Upper lobe of right lung (tissue), 1 donor: ENCODE data around the gene C2orf49. TPM values are rescaled to one million over a fixed set of nuclear protein-coding genes. Genes with fewer than 3 reads are reported as not detected.
"Not testable (repeated sequence)": the region's sequence is repeated elsewhere in the genome, so short reads cannot be mapped to it uniquely, and the experiment has no call there.

Experiments used
- ATAC-seq: fragments of 200-7000 bp; cut with Tn5 transposase; one replicate; pipeline ENCODE4 v1.9.1; 2020; ENCODE audit warnings: mild to moderate bottlenecking, moderate library complexity
- DNase-seq: peaks from one replicate; pipeline ENCODE4 v3.0.0-alpha.2; 2020
- H3K27ac ChIP-seq: fragments of 200-600 bp; one replicate; pipeline ENCODE4 v1.8.0; 2022
- H3K27me3 ChIP-seq: fragments of 200-600 bp; one replicate; pipeline ENCODE4 v1.8.0; 2022; ENCODE audit warnings: mild to moderate bottlenecking
- H3K36me3 ChIP-seq: fragments of 200-600 bp; one replicate; pipeline ENCODE4 v1.8.0; 2022
- H3K4me1 ChIP-seq: fragments of 200-600 bp; one replicate; pipeline ENCODE4 v1.8.0; 2022
- H3K4me3 ChIP-seq: fragments of 200-600 bp; one replicate; pipeline ENCODE4 v1.8.0; 2022; ENCODE audit warnings: mild to moderate bottlenecking
- H3K9me3 ChIP-seq: fragments of 200-600 bp; one replicate; pipeline ENCODE4 v1.8.0; 2022
- intact Hi-C: fragments of 100-400 bp; cut with DNase I; formaldehyde crosslinking; loops from one replicate; pipeline ENCODE4 v1.11.0; 2022
- total RNA-seq: library from RNA; stranded (reverse); fragmentation: NEBNext Ultra II Directional; extraction: Animal tissue kit (Norgen Biotek cat#: 25700); gene quantifications from one replicate; pipeline ENCODE4 v1.2.1, GENCODE V29; 2021
- TF ChIP-seq, protein P1 (sequence below): fragments of 200-600 bp; IDR thresholded peaks from one replicate; pipeline ENCODE4 v1.8.0; 2022; ENCODE audit warnings: antibody characterized with exemption
- donor health status: DM: no; HTN: yes; CAD: no; lungs with severe emphysema.

Gene C2orf49
- total RNA-seq, 1 donor from 2014 or later = 18.0 TPM

DNA sequence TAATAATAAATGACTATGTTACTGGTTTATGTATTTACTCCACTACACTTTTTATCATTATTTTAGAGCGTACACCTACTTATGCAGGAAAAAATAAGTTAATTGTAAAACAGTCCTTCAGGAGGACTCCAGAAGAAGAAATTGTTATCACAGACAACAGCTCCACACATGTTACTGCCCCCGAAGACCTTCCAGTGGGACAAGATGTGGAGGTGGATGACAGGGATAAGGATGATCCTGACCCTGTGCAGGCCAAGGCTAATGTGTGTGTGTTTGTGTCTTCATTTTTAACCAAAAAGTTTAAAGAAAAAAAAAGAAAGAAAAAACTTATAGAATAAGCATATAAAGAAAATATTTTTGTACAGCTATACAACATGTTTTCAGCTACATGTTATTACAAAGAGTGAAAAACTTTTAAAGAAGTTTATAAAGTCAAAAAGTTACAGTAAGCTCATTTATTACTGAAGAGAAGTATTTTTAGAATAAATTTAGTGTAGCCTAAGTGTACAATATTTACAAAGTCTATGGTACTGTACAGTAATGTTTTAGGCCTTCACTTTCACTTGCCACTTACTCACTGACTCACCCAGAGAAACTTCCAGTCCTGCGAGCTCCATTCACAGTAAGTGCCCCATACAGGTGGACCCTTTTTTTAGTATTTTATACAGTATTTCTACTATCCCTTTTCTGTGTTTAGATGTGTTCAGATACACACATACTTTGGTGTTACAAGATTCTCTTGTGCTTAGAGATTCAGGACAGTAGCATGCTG is 15.3 kb upstream of the C2orf49 start:
- H3K27me3 ChIP-seq = no peaks in the 10 kb centered on the region
- intact Hi-C loops = no loop called here
- H3K27ac ChIP-seq = no peak overlapping the region
- TF ChIP-seq, protein P1, sequence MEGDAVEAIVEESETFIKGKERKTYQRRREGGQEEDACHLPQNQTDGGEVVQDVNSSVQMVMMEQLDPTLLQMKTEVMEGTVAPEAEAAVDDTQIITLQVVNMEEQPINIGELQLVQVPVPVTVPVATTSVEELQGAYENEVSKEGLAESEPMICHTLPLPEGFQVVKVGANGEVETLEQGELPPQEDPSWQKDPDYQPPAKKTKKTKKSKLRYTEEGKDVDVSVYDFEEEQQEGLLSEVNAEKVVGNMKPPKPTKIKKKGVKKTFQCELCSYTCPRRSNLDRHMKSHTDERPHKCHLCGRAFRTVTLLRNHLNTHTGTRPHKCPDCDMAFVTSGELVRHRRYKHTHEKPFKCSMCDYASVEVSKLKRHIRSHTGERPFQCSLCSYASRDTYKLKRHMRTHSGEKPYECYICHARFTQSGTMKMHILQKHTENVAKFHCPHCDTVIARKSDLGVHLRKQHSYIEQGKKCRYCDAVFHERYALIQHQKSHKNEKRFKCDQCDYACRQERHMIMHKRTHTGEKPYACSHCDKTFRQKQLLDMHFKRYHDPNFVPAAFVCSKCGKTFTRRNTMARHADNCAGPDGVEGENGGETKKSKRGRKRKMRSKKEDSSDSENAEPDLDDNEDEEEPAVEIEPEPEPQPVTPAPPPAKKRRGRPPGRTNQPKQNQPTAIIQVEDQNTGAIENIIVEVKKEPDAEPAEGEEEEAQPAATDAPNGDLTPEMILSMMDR = no peak
- DNase-seq (no peak), ATAC-seq (no peak)
- H3K9me3 ChIP-seq = no peaks in the 10 kb centered on the region
- H3K36me3 ChIP-seq = no peaks in the 10 kb centered on the region
- H3K4me1 ChIP-seq = no peaks in the 10 kb centered on the region
- H3K4me3 ChIP-seq = no peak overlapping the region

DNA sequence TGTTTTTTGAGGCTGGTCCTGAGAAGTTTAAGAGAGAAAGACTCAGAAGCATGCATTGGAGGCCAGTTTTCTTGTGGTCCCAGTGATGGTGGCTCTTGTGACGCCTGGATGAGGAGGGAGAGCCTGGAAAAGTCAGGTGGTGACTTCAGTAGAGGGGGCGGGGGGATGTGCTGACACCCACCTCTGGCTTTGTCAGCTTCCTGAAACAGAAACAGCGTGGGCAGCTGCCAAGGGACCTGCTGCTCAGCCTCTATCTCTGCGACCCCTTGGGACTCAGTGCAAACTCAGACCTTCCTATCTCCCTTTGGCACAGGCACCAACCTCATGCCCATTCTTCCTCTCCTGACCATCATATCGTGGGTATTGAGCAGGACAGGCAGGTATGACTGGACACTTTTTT is 14.2 kb upstream of the C2orf49 start:
- DNase-seq (no peak), ATAC-seq (no peak)
- intact Hi-C loops = no loop called here
- Histone ChIP-seq H3K4me1 (peaks cover 3% of the 10 kb centered on the region), H3K9me3 (no peaks in the 10 kb centered on the region), H3K27ac (no peak overlapping the region), H3K36me3 (no peaks in the 10 kb centered on the region), H3K27me3 (no peaks in the 10 kb centered on the region), H3K4me3 (no peak overlapping the region)
- TF ChIP-seq, protein P1 = no peak

DNA sequence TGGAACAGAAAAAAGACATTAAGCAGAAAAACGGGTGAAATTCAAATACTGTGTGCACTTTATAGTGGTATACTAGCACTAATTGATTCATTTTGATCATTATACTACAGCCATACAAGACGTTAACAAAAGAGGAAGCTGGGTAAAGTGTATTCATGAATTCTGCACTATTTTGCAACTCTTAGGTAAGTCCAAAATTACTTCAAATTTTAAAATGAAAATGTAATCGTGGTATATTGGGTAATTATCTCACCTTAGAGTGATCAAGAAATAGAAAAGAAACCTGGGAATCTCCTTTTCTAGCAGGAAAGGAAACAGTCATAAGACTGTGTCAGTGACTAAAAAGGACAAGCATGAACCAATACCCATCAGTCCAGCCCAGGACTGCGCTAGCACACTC is 13.2 kb upstream of the C2orf49 start:
- no peak overlapping the region for H3K27ac ChIP-seq
- H3K27me3 ChIP-seq = no peaks in the 10 kb centered on the region
- DNase-seq (no peak), ATAC-seq (no peak)
- TF ChIP-seq, protein P1 = no peak
- H3K4me1 ChIP-seq = peaks cover 11% of the 10 kb centered on the region
- no peak overlapping the region for H3K4me3 ChIP-seq
- no peaks in the 10 kb centered on the region for H3K36me3 ChIP-seq
- no peaks in the 10 kb centered on the region for H3K9me3 ChIP-seq
- intact Hi-C loops = no loop called here

DNA sequence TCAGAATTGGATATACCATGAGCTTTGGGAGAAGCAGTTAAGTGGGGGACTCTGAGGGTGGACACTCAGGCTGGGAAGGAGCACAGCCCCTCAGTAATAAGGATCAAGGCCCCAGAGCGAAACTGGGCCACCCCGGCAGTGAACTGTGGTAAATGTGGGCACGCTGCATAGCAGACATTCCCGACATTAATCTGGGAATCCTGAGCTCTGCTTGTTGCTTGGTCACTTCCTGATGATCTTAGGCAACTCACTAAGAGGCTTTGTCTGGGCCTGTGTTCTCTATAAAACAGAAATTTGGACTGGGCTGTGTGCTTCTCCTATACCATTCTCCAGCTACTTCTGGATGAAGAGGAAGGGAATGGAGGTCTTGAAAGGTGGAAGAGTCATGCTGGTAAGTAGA is 12.6 kb upstream of the C2orf49 start:
- H3K4me1 ChIP-seq = peaks cover 11% of the 10 kb centered on the region
- H3K9me3 ChIP-seq = no peaks in the 10 kb centered on the region
- TF ChIP-seq, protein P1 = no peak
- DNase-seq (no peak), ATAC-seq (no peak)
- H3K27me3 ChIP-seq = no peaks in the 10 kb centered on the region
- H3K27ac ChIP-seq = no peak overlapping the region
- H3K4me3 ChIP-seq = no peak overlapping the region
- H3K36me3 ChIP-seq = no peaks in the 10 kb centered on the region
- intact Hi-C loops = no loop called here

DNA sequence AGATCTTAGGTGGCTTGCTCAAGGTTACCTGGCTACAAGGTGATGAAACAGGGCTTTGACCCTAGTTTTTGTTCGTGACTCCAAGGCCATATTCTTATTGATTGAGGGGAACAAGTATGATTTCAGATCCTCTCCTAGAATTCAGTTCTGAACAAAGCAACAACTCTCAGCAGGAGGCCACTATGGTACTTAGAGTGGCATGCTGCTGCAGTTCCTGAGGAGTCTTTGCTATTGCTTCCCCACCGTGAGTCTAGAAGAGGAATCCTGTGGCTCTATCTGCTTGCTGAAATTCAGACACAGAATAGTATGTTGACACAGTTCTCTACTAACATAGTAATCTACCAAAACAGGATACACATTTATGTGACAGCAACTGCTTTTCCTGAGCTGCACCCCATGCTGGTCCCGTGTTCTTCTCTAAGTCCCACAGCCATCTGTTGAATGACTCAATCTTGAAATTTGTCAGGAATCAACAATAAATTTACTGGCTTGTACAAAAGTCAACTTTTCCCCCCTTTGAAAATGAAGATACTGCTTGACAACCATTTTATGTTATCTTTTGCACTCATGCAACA is 11.9 kb upstream of the C2orf49 start:
- TF ChIP-seq, protein P1 = no peak
- Histone ChIP-seq H3K4me1 (peaks cover 16% of the 10 kb centered on the region), H3K4me3 (no peak overlapping the region), H3K27ac (no peak overlapping the region), H3K36me3 (no peaks in the 10 kb centered on the region), H3K27me3 (no peaks in the 10 kb centered on the region), H3K9me3 (no peaks in the 10 kb centered on the region)
- intact Hi-C loops = no loop called here
- ATAC-seq (no peak), DNase-seq (no peak)

DNA sequence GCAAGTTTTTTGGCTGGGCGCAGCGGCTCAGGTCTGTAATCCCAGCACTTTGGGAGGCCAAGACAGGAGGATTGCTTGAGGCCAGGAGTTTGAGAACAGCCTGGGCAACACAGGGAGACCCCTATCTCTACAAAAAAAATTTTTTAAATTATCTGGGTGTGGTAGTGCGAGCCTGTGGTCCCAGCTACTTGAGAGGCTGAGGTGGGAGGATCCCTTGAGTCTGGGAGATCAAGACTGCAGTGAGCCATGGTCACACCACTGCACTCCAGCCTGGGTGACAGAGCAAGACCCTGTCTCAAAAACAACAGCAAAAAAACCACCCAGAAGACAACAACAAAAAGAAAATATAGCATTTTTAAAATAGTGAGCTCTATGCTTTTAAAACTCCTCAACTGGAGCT is 10.1 kb upstream of the C2orf49 start:
- H3K27ac ChIP-seq, H3K36me3 ChIP-seq, H3K9me3 ChIP-seq, H3K4me3 ChIP-seq, intact Hi-C loops, H3K27me3 ChIP-seq, ATAC-seq, DNase-seq: not testable (repeated sequence)
- peaks cover 18% of the 10 kb centered on the region for H3K4me1 ChIP-seq
